RKO (cell line): Measurements from ENCODE around the gene FMR1.

ENCODE experiments used
- DNase-seq: peaks from one replicate; pipeline ENCODE4 v3.0.0-alpha.2; 2016; ENCODE audit warnings: low spot score

The FMR1 gene

GRCh38 chrX:147916375-147916968 lies 4.8 kb downstream of the FMR1 start:
- no peak for DNase-seq

GRCh38 chrX:147917700-147918695 lies 6.3 kb downstream of the FMR1 start:
- no peak for DNase-seq

GRCh38 chrX:147920161-147920666 lies 8.5 kb downstream of the FMR1 start:
- DNase-seq, result no peak

GRCh38 chrX:147923605-147924004 lies 11.9 kb downstream of the FMR1 start:
- DNase-seq, result no peak

GRCh38 chrX:147927256-147927655 lies 15.5 kb downstream of the FMR1 start:
- DNase-seq, result no peak

GRCh38 chrX:147933815-147934214 lies 22.1 kb downstream of the FMR1 start:
- DNase-seq, result no peak

GRCh38 chrX:147935156-147935758 lies 23.5 kb downstream of the FMR1 start:
- no peak for DNase-seq

GRCh38 chrX:147945286-147945685 lies 33.6 kb downstream of the FMR1 start:
- DNase-seq, result no peak

GRCh38 chrX:147948531-147948930 lies 36.8 kb downstream of the FMR1 start:
- DNase-seq, result no peak

- DNase-seq, result no peak
These were observed 38.6 kb downstream of the FMR1 start for GRCh38 chrX:147950352-147950751.

GRCh38 chrX:147953976-147954375 lies 42.3 kb downstream of the FMR1 start:
- DNase-seq, result no peak

GRCh38 chrX:147957291-147957690 lies 45.6 kb downstream of the FMR1 start:
- DNase-seq, result no peak

- DNase-seq, result no peak
These were observed 46.6 kb downstream of the FMR1 start for GRCh38 chrX:147958291-147958690.

GRCh38 chrX:147960722-147961121 lies 49.0 kb downstream of the FMR1 start:
- DNase-seq, result no peak

GRCh38 chrX:147962476-147962875 lies 50.8 kb downstream of the FMR1 start:
- DNase-seq, result no peak

GRCh38 chrX:147978931-147979330 lies 67.2 kb downstream of the FMR1 start:
- peak; percentile 12 for DNase-seq

GRCh38 chrX:147981038-147981752 lies 69.5 kb downstream of the FMR1 start, which contains the start of gene FMR1NB:
TSS of gene FMR1NB (plus strand) at chrX:147981337. CDS start at chrX:147981403, 66 bp downstream.
- no peak for DNase-seq
